HepG2 (cell line): ENCODE data around the gene PPM1H. TPM values are rescaled to one million over a fixed set of nuclear protein-coding genes. Genes with fewer than 3 reads are reported as not detected.

Source experiments
- ATAC-seq: fragments of 200-7000 bp; cut with Tn5 transposase; 3 replicates; pipeline ENCODE4 v1.9.1; 2020; ENCODE audit warnings: mild to moderate bottlenecking, moderate library complexity
- BruUV-seq: library from RNA; stranded (reverse); fragments of 400-500 nt; replicated peaks from 2 replicates; lab custom pipeline; 2021; lab: Mats Ljungman, UMichigan
- CTCF ChIA-PET: fragments of 300-600 bp; formaldehyde crosslinking; extraction: SDS; loops from one replicate; lab custom pipeline; 2021; ENCODE audit warnings: low total read pairs, inconsistent platforms, low intra/inter-chr PET ratio; lab: Yijun Ruan, JAX
- POLR2A ChIA-PET: fragments of 350-600 bp; sonication (Branson Sonifier 250); formaldehyde crosslinking; loops from one replicate; lab custom pipeline; 2020; ENCODE audit warnings: antibody characterized with exemption, inconsistent platforms; lab: Yijun Ruan, JAX
- DNase-seq: peaks from one replicate; pipeline ENCODE4 v3.0.0-alpha.2; 2015; ENCODE audit warnings: low spot score
- FAIRE-seq: peaks from 3 replicates; lab custom pipeline; 2011; peaks lifted over from hg19 to GRCh38; lab: Jason Lieb, UNC
- H2AFZ ChIP-seq: one replicate; pipeline ENCODE4 v1.6.1; 2011; ENCODE audit warnings: low read length, inconsistent platforms
- H3K27ac ChIP-seq: fragments of 300-600 bp; 3 replicates; pipeline ENCODE4 v1.8.0; 2011; ENCODE audit warnings: mixed run types, mild to moderate bottlenecking, mixed read lengths, low read length, inconsistent platforms; ENCODE audit not compliant: insufficient read depth; ENCODE audit errors: extremely low read length
- H3K27me3 ChIP-seq, 2 experiments: fragments of 200-600 bp in 1 of 2; 2 replicates in 1 of 2; 3 replicates in 1 of 2; pipeline versions ENCODE4 v1.6.0 to v1.8.0; 2011; ENCODE audit warnings: low read length in 2 of 2, mild to moderate bottlenecking in 2 of 2, moderate library complexity in 2 of 2, inconsistent platforms in 1 of 2; ENCODE audit not compliant: insufficient read depth in 2 of 2, control insufficient read depth in 1 of 2
- H3K36me3 ChIP-seq, 2 experiments: fragments of 200-600 bp in 1 of 2; replicated peaks in 1 of 2; 2 replicates in 1 of 2; 3 replicates in 1 of 2; pipeline versions ENCODE4 v1.5.1 to v1.8.0; 2011; ENCODE audit warnings: low read length in 2 of 2, inconsistent platforms in 1 of 2; ENCODE audit not compliant: insufficient read depth in 2 of 2, control insufficient read depth in 1 of 2
- H3K4me1 ChIP-seq: 2 replicates; pipeline ENCODE4 v1.5.1; 2012; ENCODE audit warnings: low read length, inconsistent platforms; ENCODE audit not compliant: insufficient read depth
- H3K4me2 ChIP-seq: 2 replicates; pipeline ENCODE4 v1.6.0; 2011; ENCODE audit warnings: low read depth, low read length, inconsistent platforms
- H3K4me3 ChIP-seq, 3 experiments: fragments of 200-600 bp in 1 of 3; sonication (generic), shearing (Covaris generic) in 1 of 3; replicated peaks in 1 of 3; 2 replicates each; pipeline ENCODE4 v1.5.1; 2011 to 2016; ENCODE audit warnings: low read length in 3 of 3, inconsistent platforms in 2 of 3, low read depth in 2 of 3, mild to moderate bottlenecking in 2 of 3, control low read depth in 1 of 3, mixed read lengths in 1 of 3; ENCODE audit not compliant: insufficient read depth in 1 of 3
- H3K79me2 ChIP-seq: one replicate; pipeline ENCODE4 v1.6.1; 2011; ENCODE audit warnings: low read length, inconsistent platforms; ENCODE audit not compliant: insufficient read depth
- H3K9ac ChIP-seq: 2 replicates; pipeline ENCODE4 v1.6.0; 2011; ENCODE audit warnings: mild to moderate bottlenecking, low read depth, low read length, inconsistent platforms; ENCODE audit not compliant: insufficient read depth
- H3K9me3 ChIP-seq: 2 replicates; pipeline ENCODE4 v1.5.1; 2012; ENCODE audit warnings: mild to moderate bottlenecking, low read length
- H4K20me1 ChIP-seq: 2 replicates; pipeline ENCODE4 v1.6.0; 2011; ENCODE audit warnings: inconsistent platforms, mild to moderate bottlenecking, low read length, moderate library complexity; ENCODE audit not compliant: insufficient read depth
- CC2D1A ChIP-seq: sonication (generic); formaldehyde crosslinking; IDR thresholded peaks from 2 replicates; pipeline ENCODE4 v1.8.1; 2023; ENCODE audit warnings: mild to moderate bottlenecking, missing genetic modification reagents
- CEBPG ChIP-seq: IDR thresholded peaks from 2 replicates; pipeline ENCODE4 v1.6.1; 2016
- CENPBD1 ChIP-seq: sonication (generic); formaldehyde crosslinking; IDR thresholded peaks from 2 replicates; pipeline ENCODE4 v1.8.0; 2022; ENCODE audit warnings: missing genetic modification reagents, low read depth, mild to moderate bottlenecking, borderline replicate concordance
- NFKB2 ChIP-seq: sonication (generic); formaldehyde crosslinking; IDR thresholded peaks from 2 replicates; pipeline ENCODE4 v1.4.0; 2020; ENCODE audit warnings: missing genetic modification reagents, borderline replicate concordance
- NR0B2 ChIP-seq: sonication (generic); formaldehyde crosslinking; IDR thresholded peaks from 2 replicates; pipeline ENCODE4 v1.4.0; 2020; ENCODE audit warnings: mild to moderate bottlenecking, missing genetic modification reagents
- REST ChIP-seq, 2 experiments: IDR thresholded peaks; 2 replicates each; pipeline ENCODE4 v1.6.1; 2011 to 2012; ENCODE audit warnings: low read length in 2 of 2, borderline replicate concordance in 1 of 2, low read depth in 1 of 2, mild to moderate bottlenecking in 1 of 2, moderate library complexity in 1 of 2
- ZNF160 ChIP-seq: sonication (generic); formaldehyde crosslinking; IDR thresholded peaks from 2 replicates; pipeline ENCODE4 v1.8.0; 2022; ENCODE audit warnings: mild to moderate bottlenecking, inconsistent platforms, missing genetic modification reagents
- ZNF549 ChIP-seq: sonication (generic); formaldehyde crosslinking; IDR thresholded peaks from 2 replicates; pipeline ENCODE4 v1.5.0; 2020; ENCODE audit warnings: missing genetic modification reagents
- ZNF644 ChIP-seq: IDR thresholded peaks from 2 replicates; pipeline ENCODE4 v1.6.1; 2016; ENCODE audit warnings: low read depth
- ZNF704 ChIP-seq: sonication (generic); formaldehyde crosslinking; IDR thresholded peaks from 2 replicates; pipeline ENCODE4 v1.8.1; 2023; ENCODE audit warnings: mild to moderate bottlenecking, inconsistent platforms, moderate library complexity, missing genetic modification reagents, borderline replicate concordance
- WGBS: methylation state at CpG from one replicate; pipeline ENCODE4 v1.1.6; 2017; ENCODE audit warnings: low lambda C conversion rate; 5-methylcytosine and 5-hydroxymethylcytosine counted together
- in situ Hi-C: cut with HindIII; loops from 2 replicates; pipeline ENCODE4 v1.10.0; 2017; ENCODE audit warnings: low pct_unique_long_range_greater_than_20kb; ENCODE audit not compliant: extremely low pct_ligation_motif_present
- intact Hi-C: fragments of 100-400 bp; cut with micrococcal nuclease; formaldehyde crosslinking; loops from one replicate; pipeline ENCODE4 v1.10.0; 2022; ENCODE audit not compliant: unreplicated experiment
- polyA plus RNA-seq, 8 experiments: library from polyadenylated mRNA; depleted of rRNA in 3 of 8; stranded (reverse) in 7 of 8; unstranded in 1 of 8; fragments of >200 nt; fragmentation: Illumina TruSeq in 4 of 8; extraction: Trizol in 4 of 8; gene quantifications; 2 replicates each; pipeline versions ENCODE4 v1.2.1 to v1.2.3, GENCODE V29; 2011 to 2016; ENCODE audit warnings: low read depth in 4 of 8, missing spikeins in 1 of 8, mixed read lengths in 1 of 8; ENCODE audit not compliant: insufficient read depth in 1 of 8
- total RNA-seq, 5 experiments: library from RNA; depleted of rRNA; stranded (reverse); fragments of >200 nt; fragmentation: Illumina TruSeq; extraction: Trizol; gene quantifications; 2 replicates each; pipeline ENCODE4 v1.2.3, GENCODE V29; 2016; ENCODE audit warnings: low read depth in 1 of 5
- TF ChIP-seq, protein P1 (sequence below): sonication (generic); formaldehyde crosslinking; IDR thresholded peaks from 2 replicates; pipeline ENCODE4 v1.8.1; 2023; ENCODE audit warnings: missing genetic modification reagents, inconsistent platforms, borderline replicate concordance
- TF ChIP-seq, protein P2 (sequence below): sonication (generic); formaldehyde crosslinking; IDR thresholded peaks from 2 replicates; pipeline ENCODE4 v1.4.0; 2020; ENCODE audit warnings: missing genetic modification reagents

PPM1H gene
- total and polyA plus RNA-seq, 2 of the 13 experiments (the other 11 are each of a cell fraction or from before 2014, with no cell fraction given) = 29.1 to 38.1 TPM

DNA sequence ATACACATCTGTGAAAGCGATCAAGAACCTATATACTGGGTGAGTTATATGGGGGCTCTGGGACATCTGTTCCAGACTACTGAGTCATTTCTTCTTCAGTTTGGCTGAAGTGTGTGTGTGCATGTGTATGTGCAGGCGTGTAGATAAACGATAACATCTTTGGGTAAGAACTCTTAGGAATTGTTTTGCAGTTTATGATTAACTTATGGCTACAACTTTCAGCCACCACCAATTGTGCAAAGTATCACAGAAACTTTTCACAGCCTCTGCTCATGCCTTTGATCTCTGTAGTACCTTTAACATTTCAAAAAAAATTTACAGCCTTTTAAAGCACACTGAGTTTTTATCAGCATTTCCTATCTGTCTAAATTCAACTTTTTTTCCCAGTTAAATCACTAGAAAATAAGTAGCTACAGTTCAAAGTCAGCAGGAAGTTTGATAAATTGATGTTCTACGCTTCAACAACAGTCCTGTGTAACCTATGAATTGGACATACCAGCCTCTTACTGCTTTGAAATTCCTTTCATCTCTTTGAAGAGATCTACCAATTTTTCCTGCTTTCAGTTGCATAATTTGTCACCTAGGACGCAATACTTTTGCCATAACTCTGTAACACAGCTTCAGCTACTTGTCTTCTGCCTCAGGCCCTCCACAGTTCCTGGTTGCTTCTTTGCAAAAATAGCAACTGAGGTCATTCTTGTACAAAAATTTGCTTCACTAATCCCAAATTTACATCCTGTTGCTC, 43.0 kb downstream of the PPM1H start (continued):
- TF ChIP-seq NR0B2 (CRISPR knock-in tag) (no peak), ZNF160 (no peak), CENPBD1 (no peak)

DNA sequence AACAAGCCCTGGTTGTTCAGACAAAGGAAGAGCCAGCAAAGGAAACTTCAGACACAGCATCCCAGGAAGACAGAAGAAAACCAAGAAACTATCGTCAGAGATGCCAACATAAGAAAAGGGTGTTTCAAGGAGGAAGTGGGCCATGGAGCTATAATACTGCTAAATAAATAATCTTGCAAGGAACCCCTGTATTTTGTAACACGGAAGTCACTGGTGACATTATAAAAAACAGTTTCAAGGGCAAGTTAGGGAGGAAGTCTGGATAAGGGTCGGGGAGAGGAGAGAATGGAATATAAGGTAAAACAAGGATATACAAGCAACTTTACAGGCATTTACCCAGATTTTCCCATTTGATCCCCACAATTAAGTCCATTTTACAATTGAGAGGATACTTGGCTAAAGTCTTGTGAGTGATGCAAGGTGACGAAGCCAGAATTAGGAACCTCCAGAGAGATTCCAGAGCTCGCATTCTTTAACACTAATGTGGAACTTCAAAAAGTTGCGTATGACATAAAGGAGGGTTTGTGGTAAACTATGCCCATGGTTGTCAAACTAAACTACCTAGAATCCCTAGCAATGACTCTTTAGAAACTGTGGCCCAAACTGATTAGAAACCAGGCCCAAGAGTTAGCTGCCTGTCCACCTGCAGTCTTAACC, 46.4 kb downstream of the PPM1H start:
- H3K9me3 ChIP-seq = no peaks in the 10 kb centered on the region
- ATAC-seq (no peak), DNase-seq (no peak), FAIRE-seq (no peak)
- intact Hi-C loops = no loop called here
- no peak overlapping the region for H2AFZ ChIP-seq
- H3K36me3 ChIP-seq = peaks cover 3 to 5% of the 10 kb centered on the region in 2 experiments; a peak in 2 of 5 replicates
- no TSS peak for BruUV-seq
- H3K4me1 ChIP-seq = peaks cover 69% of the 10 kb centered on the region
- 98% methylated on average over 6 of the region's 6 CpGs for WGBS
- H4K20me1 ChIP-seq = no peaks in the 10 kb centered on the region; the same call in 1 of the 2 replicates
- H3K79me2 ChIP-seq = peaks cover 72% of the 10 kb centered on the region
- H3K9ac ChIP-seq = no peak overlapping the region
- H3K27ac ChIP-seq = no peak overlapping the region
- ChIA-PET CTCF (no interaction called here), POLR2A (no interaction called here)
- H3K4me2 ChIP-seq = no peak overlapping the region
- in situ Hi-C loops = no loop called here
- no peaks in the 10 kb centered on the region for H3K27me3 ChIP-seq
- no peak overlapping the region for H3K4me3 ChIP-seq
- TF ChIP-seq, protein P1, sequence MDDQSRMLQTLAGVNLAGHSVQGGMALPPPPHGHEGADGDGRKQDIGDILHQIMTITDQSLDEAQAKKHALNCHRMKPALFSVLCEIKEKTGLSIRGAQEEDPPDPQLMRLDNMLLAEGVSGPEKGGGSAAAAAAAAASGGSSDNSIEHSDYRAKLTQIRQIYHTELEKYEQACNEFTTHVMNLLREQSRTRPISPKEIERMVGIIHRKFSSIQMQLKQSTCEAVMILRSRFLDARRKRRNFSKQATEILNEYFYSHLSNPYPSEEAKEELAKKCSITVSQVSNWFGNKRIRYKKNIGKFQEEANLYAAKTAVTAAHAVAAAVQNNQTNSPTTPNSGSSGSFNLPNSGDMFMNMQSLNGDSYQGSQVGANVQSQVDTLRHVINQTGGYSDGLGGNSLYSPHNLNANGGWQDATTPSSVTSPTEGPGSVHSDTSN (CRISPR knock-in tag) = no peak
- TF ChIP-seq ZNF549 (no peak), ZNF644 (CRISPR knock-in tag) (no peak), CC2D1A (CRISPR knock-in tag) (no peak), REST (IDR thresholded peaks at IDR 0.05; ENCODE audit: borderline replicate concordance in 1 of 2, low read depth in 1 of 2, low read length in 2 of 2) (no peak), NFKB2 (no peak), ZNF704 (CRISPR knock-in tag) (no peak), CEBPG (no peak)
- TF ChIP-seq, protein P2, sequence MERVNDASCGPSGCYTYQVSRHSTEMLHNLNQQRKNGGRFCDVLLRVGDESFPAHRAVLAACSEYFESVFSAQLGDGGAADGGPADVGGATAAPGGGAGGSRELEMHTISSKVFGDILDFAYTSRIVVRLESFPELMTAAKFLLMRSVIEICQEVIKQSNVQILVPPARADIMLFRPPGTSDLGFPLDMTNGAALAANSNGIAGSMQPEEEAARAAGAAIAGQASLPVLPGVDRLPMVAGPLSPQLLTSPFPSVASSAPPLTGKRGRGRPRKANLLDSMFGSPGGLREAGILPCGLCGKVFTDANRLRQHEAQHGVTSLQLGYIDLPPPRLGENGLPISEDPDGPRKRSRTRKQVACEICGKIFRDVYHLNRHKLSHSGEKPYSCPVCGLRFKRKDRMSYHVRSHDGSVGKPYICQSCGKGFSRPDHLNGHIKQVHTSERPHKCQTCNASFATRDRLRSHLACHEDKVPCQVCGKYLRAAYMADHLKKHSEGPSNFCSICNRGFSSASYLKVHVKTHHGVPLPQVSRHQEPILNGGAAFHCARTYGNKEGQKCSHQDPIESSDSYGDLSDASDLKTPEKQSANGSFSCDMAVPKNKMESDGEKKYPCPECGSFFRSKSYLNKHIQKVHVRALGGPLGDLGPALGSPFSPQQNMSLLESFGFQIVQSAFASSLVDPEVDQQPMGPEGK (CRISPR knock-in tag) = no peak
